LNCaP clone FGC (cell line): ENCODE data around the gene GLS2.

Source experiments
- DNase-seq: peaks from one replicate; pipeline ENCODE4 v3.0.0-alpha.2; 2011; ENCODE audit warnings: low read depth
- H3K4me3 ChIP-seq: 2 replicates; pipeline ENCODE4 v1.5.1; 2011; ENCODE audit warnings: mild to moderate bottlenecking, low read depth, low read length, control low read depth
- CTCF ChIP-seq: IDR thresholded peaks from 2 replicates; pipeline ENCODE4 v1.5.1; 2012; ENCODE audit warnings: mild to moderate bottlenecking; ENCODE audit not compliant: control insufficient read depth, insufficient read depth; ENCODE audit errors: extremely low read depth

GLS2 gene

GRCh38 chr12:56431850-56432249, 56.1 kb downstream of the GLS2 start:
- H3K4me3 ChIP-seq = no peak overlapping the region
- no peak for DNase-seq
- TF ChIP-seq CTCF = no peak

GRCh38 chr12:56431288-56431687, 56.7 kb downstream of the GLS2 start:
- no peak overlapping the region for H3K4me3 ChIP-seq
- no peak for TF ChIP-seq CTCF
- no peak for DNase-seq

GRCh38 chr12:56425940-56426438, 62.0 kb downstream of the GLS2 start:
- no peak overlapping the region for H3K4me3 ChIP-seq
- DNase-seq = no peak
- no peak for TF ChIP-seq CTCF

GRCh38 chr12:56425193-56425592, 62.8 kb downstream of the GLS2 start:
- no peak overlapping the region for H3K4me3 ChIP-seq
- TF ChIP-seq CTCF = no peak

More at GRCh38 chr12:56425193-56425592, 62.8 kb downstream of the GLS2 start:
- no peak for DNase-seq
